HG02840 (cell line): ENCODE results near the gene ULBP1.
"Not testable (repeated sequence)": the region's sequence is repeated elsewhere in the genome, so short reads cannot be mapped to it uniquely, and the experiment has no call there.

Experiments
- ATAC-seq: cut with Tn5 transposase; IDR thresholded peaks from one replicate; pipeline ENCODE4 v1.9.1; 2021; ENCODE audit warnings: mild to moderate bottlenecking, moderate library complexity, moderate number of reproducible peaks; ENCODE audit not compliant: unreplicated experiment, low FRiP score

ULBP1 gene

DNA sequence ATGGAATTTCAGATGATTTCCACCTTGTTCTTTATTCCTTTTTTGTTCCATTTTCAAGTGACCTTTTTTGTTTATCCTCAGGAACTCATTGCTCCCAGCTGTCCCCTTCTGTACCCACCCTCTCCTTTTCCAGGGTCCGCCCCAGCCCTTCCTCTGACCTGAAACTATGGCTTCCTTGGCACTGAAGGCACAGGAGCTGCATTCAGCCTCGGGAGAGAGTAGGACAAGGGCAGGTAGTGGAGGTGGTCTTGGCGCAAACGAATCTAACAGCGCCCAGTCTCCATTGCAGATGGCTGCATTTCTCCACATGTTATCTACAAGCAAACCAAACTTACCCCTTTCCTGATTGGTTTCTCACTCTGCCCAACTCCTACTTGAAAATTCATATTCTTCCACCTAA lies 30.7 kb upstream of the ULBP1 start:
- no peak for ATAC-seq

DNA sequence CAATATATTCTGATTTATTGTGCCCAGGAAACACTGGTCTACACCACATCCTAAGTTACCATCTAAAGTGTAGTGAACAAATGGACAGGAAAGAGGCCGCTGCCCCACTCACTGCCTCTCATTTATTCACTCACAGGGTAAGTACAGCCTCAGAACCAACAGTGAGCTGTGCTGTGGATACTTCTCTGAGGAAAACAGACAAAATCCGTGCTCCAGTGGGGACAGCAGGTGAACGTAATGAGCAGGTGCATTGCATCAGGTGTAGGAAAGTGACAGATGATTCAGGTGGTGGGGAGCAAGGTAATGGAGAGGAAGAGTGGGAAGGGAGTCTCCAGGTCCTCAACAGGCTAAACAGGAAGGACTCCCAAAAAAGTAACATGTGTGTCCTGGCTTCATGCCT lies 30.3 kb upstream of the ULBP1 start:
- ATAC-seq, result no peak

DNA sequence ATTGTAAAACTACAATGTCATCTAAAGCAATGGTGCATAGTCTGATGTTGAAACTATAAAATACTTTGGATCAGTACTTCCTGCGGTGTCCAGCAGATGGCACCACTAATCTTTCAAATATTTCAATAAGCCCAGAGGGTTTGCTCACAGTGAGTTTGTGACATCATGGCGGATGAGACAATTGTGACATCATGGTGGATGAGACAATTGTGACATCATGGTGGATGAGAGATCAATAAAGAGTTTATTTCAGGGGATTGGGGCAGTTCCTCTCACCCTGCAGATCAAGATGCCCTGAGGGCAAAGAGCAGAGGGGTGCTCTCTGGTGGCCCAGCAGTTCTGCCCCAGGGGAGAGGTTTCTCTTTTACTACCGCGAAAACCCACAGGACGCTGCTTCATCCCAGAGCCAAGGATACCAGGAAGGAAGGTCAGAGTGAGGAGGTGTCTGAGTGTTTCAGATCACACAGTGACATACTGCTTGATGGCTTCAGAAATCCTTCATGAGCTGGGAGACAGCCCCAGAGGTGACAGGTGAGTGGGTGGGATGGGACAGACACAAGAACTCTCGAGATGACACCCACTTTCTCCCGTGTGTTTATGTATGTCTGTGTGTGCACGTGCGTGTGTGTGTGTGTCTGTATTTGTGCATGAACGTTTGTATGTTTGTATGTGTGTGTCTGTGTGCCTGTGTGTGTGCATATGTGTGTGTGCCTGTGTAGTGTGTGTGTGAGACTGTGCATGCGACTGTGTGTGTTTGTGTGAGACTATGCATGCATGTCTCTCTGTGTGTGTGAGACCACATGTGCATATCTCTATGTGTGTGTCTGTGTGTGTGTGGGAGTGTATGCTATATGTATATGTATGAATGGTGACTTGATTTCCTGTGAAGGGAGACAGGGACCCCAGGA lies 29.2 kb upstream of the ULBP1 start:
- ATAC-seq, result no peak

DNA sequence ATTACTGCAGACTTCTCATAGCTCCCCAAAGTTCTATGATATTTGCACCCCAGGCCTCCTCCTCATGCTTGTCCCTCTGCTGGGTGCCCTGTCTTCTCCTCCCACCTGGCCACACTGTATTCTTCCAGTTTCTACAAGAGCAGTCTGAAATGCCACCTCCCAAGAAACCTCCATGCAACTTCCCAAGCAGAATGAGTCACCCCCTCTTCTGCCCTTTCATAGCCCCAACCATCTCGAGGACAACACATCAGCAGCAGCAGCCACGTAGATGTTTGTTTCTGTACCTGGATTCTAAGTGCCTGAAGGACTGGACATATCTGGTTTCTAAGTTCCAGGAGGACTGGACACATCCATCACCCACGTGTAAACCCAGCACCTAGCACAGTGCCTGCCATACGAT lies 28.5 kb upstream of the ULBP1 start:
- no peak for ATAC-seq

DNA sequence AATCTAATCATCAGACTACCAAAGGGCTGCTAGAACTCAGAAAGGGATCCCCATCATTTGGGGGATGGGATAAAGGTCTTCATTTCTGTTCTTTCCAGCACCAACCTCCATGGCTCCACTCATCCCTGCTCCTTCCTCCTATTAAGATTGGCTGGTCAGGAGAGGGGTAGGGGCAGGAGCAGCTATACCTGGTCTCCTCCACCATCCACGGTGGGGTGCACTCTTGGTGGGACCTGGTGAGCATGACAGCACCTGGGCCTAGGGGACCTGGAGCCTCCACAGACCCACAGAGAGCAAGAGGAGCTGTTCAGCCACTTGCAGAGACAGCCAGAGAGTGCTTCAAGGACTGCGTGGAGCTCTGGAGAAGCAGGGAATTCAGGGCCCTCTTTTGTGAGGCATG lies 28.1 kb upstream of the ULBP1 start:
- ATAC-seq, result no peak

GRCh38 chr6:149936743-149937142 lies 27.0 kb upstream of the ULBP1 start:
- ATAC-seq, result no peak

DNA sequence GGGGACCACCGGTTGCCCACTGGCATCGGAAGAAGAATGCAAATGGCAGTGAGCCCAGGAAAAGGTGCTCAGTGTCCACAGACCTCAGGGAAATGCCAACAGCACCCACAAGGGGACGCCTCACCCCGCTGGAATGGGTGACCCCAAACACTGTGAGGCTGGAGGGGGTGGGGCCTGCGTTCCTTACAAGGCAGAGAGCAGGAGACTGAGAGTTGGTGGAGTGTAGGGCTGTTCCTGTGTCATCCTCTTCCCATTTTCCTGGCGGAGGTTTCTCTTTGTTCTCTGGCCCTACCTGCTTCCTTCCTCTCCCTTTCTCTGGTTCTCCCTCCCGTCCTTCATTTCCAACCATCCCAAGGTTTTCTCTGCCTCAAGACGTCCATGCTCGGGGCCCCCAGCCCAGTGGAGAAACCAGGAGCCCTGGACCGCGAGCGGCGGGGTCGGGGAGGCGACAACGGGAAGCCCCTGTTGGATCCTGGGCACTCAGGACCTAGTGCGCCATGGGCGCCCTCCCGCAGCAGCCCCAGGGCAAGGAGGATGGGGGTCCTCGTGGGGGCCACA lies 25.7 kb upstream of the ULBP1 start:
- ATAC-seq, result not testable (repeated sequence)

GRCh38 chr6:149938571-149939355 lies 25.0 kb upstream of the ULBP1 start:
- ATAC-seq, result peak; percentile 71

- no peak for ATAC-seq
These were observed 24.4 kb upstream of the ULBP1 start for GRCh38 chr6:149939356-149939648.

DNA sequence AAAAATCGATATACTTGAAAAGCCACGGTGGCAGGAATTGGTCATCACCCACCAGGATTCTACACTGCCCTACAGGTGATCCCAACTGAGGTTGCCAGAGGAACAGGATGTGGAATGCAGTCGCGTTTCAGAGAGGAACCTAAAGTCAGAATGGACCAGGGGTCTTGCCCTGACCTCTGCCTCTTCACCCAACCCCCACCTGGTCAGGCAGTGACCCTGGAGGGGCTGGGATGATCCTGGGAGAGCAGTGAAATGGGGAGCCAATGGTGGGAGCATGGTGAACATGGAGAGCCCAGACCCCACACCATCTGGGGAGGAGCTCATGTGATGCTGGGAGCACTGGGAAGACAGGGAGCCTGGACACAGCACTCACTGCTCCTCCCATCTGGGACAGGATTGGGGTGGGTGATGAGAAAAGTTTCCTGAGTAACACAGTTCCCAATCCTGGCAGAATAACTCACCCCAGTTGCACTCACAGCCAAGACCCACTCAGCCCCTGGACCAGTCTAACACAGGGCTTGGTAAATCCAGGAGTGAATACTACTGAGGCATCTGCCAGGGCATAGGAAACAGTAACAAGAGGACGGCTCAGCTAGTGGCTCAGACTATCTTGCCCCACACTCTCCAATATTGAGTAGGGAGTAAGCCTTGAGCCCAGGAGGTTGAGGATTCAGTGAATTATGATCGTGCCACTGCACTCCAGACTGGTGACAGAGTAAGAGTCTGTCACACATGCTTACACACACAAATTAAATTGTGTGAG lies 23.7 kb upstream of the ULBP1 start:
- ATAC-seq, result no peak

GRCh38 chr6:149940672-149940982 lies 23.1 kb upstream of the ULBP1 start:
- ATAC-seq, result no peak

GRCh38 chr6:149941583-149942460 lies 21.9 kb upstream of the ULBP1 start, which contains the start of gene ULBP2:
Gene ULBP2, plus strand, starts transcription at chr6:149942014. Its CDS starts 59 bp downstream, at chr6:149942073.
- no peak for ATAC-seq

DNA sequence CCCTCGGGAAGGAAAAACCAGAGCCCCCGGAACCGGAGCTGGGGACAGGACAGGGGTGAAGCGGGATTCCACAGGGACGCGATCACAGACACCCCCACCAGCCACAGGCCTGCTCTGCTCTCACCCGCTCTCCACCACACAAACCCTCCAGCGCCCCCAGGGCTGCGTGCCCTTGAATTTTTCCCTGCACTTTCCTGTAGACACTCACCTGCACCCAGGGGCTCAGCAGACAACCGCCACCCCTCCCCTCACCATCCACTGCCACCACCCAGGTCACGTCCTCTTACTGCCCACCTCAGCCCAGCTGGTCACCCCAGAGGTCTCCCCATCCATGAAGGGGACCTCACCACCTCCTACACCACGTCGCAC lies 21.3 kb upstream of the ULBP1 start:
- no peak for ATAC-seq

GRCh38 chr6:149943321-149943720 lies 20.4 kb upstream of the ULBP1 start:
- not testable (repeated sequence) for ATAC-seq

GRCh38 chr6:149945276-149945675 lies 18.5 kb upstream of the ULBP1 start:
- not testable (repeated sequence) for ATAC-seq

DNA sequence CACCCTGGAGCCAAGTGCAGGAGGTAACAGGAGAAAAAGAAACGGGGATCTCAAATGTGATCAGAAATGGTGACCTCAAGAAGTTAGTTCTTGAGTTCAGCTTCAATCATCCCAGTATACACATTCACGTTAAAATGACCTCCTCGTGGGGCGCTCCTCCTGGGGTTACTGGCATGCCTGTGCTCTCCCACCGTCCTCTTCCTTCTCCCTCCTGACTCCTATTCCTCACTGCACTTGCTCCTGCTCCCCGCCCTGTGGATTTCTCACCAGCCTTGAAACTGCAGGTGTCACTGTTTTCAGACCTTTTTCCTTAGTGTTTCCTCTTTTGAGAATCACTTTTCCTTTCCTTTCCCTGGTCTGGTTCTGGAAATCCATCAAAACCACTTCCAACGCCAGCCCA lies 17.1 kb upstream of the ULBP1 start:
- ATAC-seq, result not testable (repeated sequence)

GRCh38 chr6:149947533-149947932 lies 16.2 kb upstream of the ULBP1 start:
- not testable (repeated sequence) for ATAC-seq

DNA sequence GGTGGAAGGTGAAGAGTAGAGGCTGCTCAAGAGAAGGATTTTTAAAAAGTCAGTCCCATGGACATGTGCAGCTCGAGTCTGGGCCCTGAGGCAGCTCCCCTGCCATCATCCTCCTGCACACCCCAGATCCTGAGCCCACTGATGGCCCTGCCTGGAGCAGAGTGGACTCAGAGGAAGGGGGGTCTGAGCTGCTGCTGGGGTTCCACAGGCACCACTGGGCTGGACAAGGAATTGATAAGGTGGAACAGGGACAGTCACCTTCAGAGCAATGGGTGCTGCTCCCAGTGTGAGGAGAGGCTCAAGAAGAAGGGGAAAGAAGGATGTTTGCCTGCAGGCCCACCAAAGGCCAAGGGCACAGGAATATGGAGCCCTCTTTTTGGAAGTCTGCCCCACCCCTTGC lies 15.7 kb upstream of the ULBP1 start:
- no peak for ATAC-seq

GRCh38 chr6:149948616-149949015 lies 15.1 kb upstream of the ULBP1 start:
- no peak for ATAC-seq

DNA sequence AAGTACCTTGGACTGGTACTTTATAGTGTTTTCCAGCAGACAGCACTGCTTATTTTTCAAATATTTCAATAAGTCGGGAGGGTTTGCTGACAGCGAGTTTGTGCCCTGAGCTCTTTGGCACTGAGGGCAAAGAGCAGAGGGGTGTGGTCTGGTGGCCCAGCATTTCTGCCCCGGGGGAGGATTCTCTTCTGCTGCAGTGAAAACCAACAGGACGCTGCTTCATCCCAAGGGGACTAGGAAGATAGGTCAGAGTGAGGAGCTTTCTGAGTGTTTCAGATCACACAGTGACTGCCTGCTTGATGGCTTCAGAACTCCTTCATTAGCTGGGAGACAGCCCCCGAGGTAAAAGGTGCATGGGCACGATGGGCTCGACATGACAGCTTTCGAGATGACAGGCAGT lies 13.3 kb upstream of the ULBP1 start:
- no peak for ATAC-seq
